WTC11 (cell line): ENCODE results near the gene LIN7C.

Experiments
- ATF1 ChIP-seq: sonication (generic); formaldehyde crosslinking; IDR thresholded peaks from 2 replicates; pipeline ENCODE4 v1.8.1; 2023; ENCODE audit warnings: mild to moderate bottlenecking, moderate library complexity, missing genetic modification reagents
- ATF2 ChIP-seq: sonication (generic); formaldehyde crosslinking; IDR thresholded peaks from 2 replicates; pipeline ENCODE4 v1.8.1; 2022; ENCODE audit warnings: low read depth, missing genetic modification reagents, borderline replicate concordance
- CTCF ChIP-seq: fragments of 200-600 bp; IDR thresholded peaks from 2 replicates; pipeline ENCODE4 v1.8.0; 2022; ENCODE audit warnings: antibody characterized with exemption
- E2F4 ChIP-seq: sonication (generic); formaldehyde crosslinking; IDR thresholded peaks from 2 replicates; pipeline ENCODE4 v1.8.1; 2022; ENCODE audit warnings: low read depth, mild to moderate bottlenecking, moderate library complexity, missing genetic modification reagents, borderline replicate concordance
- EMX1 ChIP-seq: fragments of 250-450 bp; sonication (Bioruptor Pico); IDR thresholded peaks from 2 replicates; pipeline ENCODE4 v1.8.0; 2021; ENCODE audit warnings: mild to moderate bottlenecking
- FOXJ3 ChIP-seq: sonication (generic); formaldehyde crosslinking; IDR thresholded peaks from 2 replicates; pipeline ENCODE4 v1.9.0; 2021; ENCODE audit warnings: missing genetic modification reagents, mild to moderate bottlenecking, borderline replicate concordance
- FOXK1 ChIP-seq: sonication (generic); formaldehyde crosslinking; IDR thresholded peaks from 2 replicates; pipeline ENCODE4 v1.8.0; 2022; ENCODE audit warnings: mild to moderate bottlenecking, moderate library complexity, missing genetic modification reagents
- JAZF1 ChIP-seq: fragments of 250-450 bp; sonication (Bioruptor Pico); IDR thresholded peaks from 2 replicates; pipeline ENCODE4 v1.9.0; 2021; ENCODE audit warnings: moderate library complexity, mild to moderate bottlenecking, inconsistent platforms
- MAX ChIP-seq: sonication (generic); formaldehyde crosslinking; IDR thresholded peaks from 2 replicates; pipeline ENCODE4 v1.8.0; 2022; ENCODE audit warnings: mild to moderate bottlenecking, missing genetic modification reagents
- NFYB ChIP-seq: sonication (generic); formaldehyde crosslinking; conservative IDR thresholded peaks from 2 replicates; pipeline ENCODE4 v1.8.0; 2022; ENCODE audit warnings: low read depth, missing genetic modification reagents
- NR2C2 ChIP-seq: sonication (generic); formaldehyde crosslinking; IDR thresholded peaks from 2 replicates; pipeline ENCODE4 v1.8.0; 2022; ENCODE audit warnings: mild to moderate bottlenecking, missing genetic modification reagents
- PRDM15 ChIP-seq: sonication (generic); formaldehyde crosslinking; IDR thresholded peaks from 2 replicates; pipeline ENCODE4 v1.8.0; 2022; ENCODE audit warnings: missing genetic modification reagents
- TCF7 ChIP-seq: sonication (generic); formaldehyde crosslinking; IDR thresholded peaks from 2 replicates; pipeline ENCODE4 v1.8.0; 2022; ENCODE audit warnings: mild to moderate bottlenecking, low read depth, missing genetic modification reagents, moderate library complexity
- USF2 ChIP-seq: sonication (generic); formaldehyde crosslinking; IDR thresholded peaks from 2 replicates; pipeline ENCODE4 v1.8.1; 2023; ENCODE audit warnings: mild to moderate bottlenecking, missing genetic modification reagents, moderate library complexity

- TF ChIP-seq CTCF (no peak), EMX1 (CRISPR knock-in tag) (no peak), FOXK1 (no peak; the same call in 1 of the 2 replicates), MAX (CRISPR knock-in tag) (peak; percentile 55; the same call in 1 of the 2 replicates), NFYB (CRISPR knock-in tag) (no peak), ATF1 (no peak), USF2 (no peak), PRDM15 (no peak), E2F4 (CRISPR knock-in tag) (0 out of 2 replicates have a peak, but pooled peaks have one; percentile 34), ATF2 (CRISPR knock-in tag) (no peak), JAZF1 (CRISPR knock-in tag) (no peak), NR2C2 (CRISPR knock-in tag) (no peak), FOXJ3 (CRISPR knock-in tag) (no peak), TCF7 (CRISPR knock-in tag) (no peak)
Observed at GRCh38 chr11:27472398-27473016, 34.1 kb downstream of the LIN7C start, which contains the start of gene LGR4.
